Brain microvascular endothelial cell (primary cell): Measurements from ENCODE around the gene SLC25A29.

Experiments used
- DNase-seq: peaks from one replicate; pipeline ENCODE4 v3.0.0-alpha.2; 2020
- H3K27ac ChIP-seq: fragments of 250-450 bp; sonication (Bioruptor Pico); 2 replicates; pipeline ENCODE4 v1.5.1; 2020; ENCODE audit warnings: mild to moderate bottlenecking, moderate library complexity
- H3K27me3 ChIP-seq: fragments of 250-450 bp; sonication (Bioruptor Pico); replicated peaks from 2 replicates; pipeline ENCODE4 v1.5.1; 2020; ENCODE audit warnings: mild to moderate bottlenecking
- H3K36me3 ChIP-seq: fragments of 250-450 bp; sonication (Bioruptor Pico); replicated peaks from 2 replicates; pipeline ENCODE4 v1.5.1; 2020; ENCODE audit warnings: mild to moderate bottlenecking
- H3K4me3 ChIP-seq: 2 replicates; pipeline ENCODE4 v1.5.1; 2011; ENCODE audit warnings: low read depth, mild to moderate bottlenecking, control low read depth, low read length, moderate library complexity
- CTCF ChIP-seq: IDR thresholded peaks from 2 replicates; pipeline ENCODE4 v1.5.1; 2011; ENCODE audit warnings: low read depth, mild to moderate bottlenecking, moderate library complexity, low read length, control low read depth, inconsistent platforms; ENCODE audit errors: missing control alignments
- in situ Hi-C: cut with HindIII; loops from 2 replicates; pipeline ENCODE4 v1.10.0; 2017; ENCODE audit warnings: low sequenced_read_pairs, low pct_ligation_motif_present

SLC25A29 gene

GRCh38 chr14:100304825-100305323 is 1.4 kb downstream of the SLC25A29 start:
- no peaks in the 10 kb centered on the region for H3K27me3 ChIP-seq
- no peak for TF ChIP-seq CTCF
- peak overlapping the region; percentile 66 for H3K4me3 ChIP-seq
- in situ Hi-C loops: no loop called here
- no peak for DNase-seq
- no peak overlapping the region for H3K27ac ChIP-seq
- H3K36me3 ChIP-seq: no peaks in the 10 kb centered on the region

GRCh38 chr14:100303925-100304324 is 2.3 kb downstream of the SLC25A29 start:
- TF ChIP-seq CTCF: no peak
- in situ Hi-C loops: no loop called here
- no peaks in the 10 kb centered on the region for H3K36me3 ChIP-seq
- no peak overlapping the region for H3K27ac ChIP-seq
- no peaks in the 10 kb centered on the region for H3K27me3 ChIP-seq
- no peak overlapping the region for H3K4me3 ChIP-seq
- no peak for DNase-seq

- Histone ChIP-seq H3K36me3 (no peaks in the 10 kb centered on the region), H3K27ac (no peak overlapping the region), H3K4me3 (no peak overlapping the region), H3K27me3 (no peaks in the 10 kb centered on the region)
- TF ChIP-seq CTCF: peak; percentile 82
- DNase-seq: no peak
- in situ Hi-C loops: no loop called here
Measured at GRCh38 chr14:100303179-100303578, 3.1 kb downstream of the SLC25A29 start.

- no peak overlapping the region for H3K4me3 ChIP-seq
- no peak overlapping the region for H3K27ac ChIP-seq
- DNase-seq: no peak
- in situ Hi-C loops: no loop called here
- H3K27me3 ChIP-seq: no peaks in the 10 kb centered on the region
- TF ChIP-seq CTCF: no peak
- no peaks in the 10 kb centered on the region for H3K36me3 ChIP-seq
Measured at GRCh38 chr14:100302616-100303015, 3.6 kb downstream of the SLC25A29 start.

GRCh38 chr14:100299238-100299560 is 7.0 kb downstream of the SLC25A29 start:
- no peaks in the 10 kb centered on the region for H3K27me3 ChIP-seq
- no peak overlapping the region for H3K27ac ChIP-seq
- no peak for DNase-seq
- in situ Hi-C loops: no loop called here
- no peak overlapping the region for H3K4me3 ChIP-seq
- no peaks in the 10 kb centered on the region for H3K36me3 ChIP-seq
- TF ChIP-seq CTCF: no peak

GRCh38 chr14:100298551-100299237 is 7.5 kb downstream of the SLC25A29 start:
- Histone ChIP-seq H3K36me3 (no peaks in the 10 kb centered on the region), H3K4me3 (no peak overlapping the region), H3K27ac (no peak overlapping the region), H3K27me3 (no peaks in the 10 kb centered on the region)
- DNase-seq: no peak
- in situ Hi-C loops: no loop called here
- no peak for TF ChIP-seq CTCF
